ENCODE measurements around the gene CEP120.

- no peak for TF ChIP-seq CTCF (conservative IDR thresholded peaks at IDR 0.05; ENCODE audit: low read length)
- TF ChIP-seq EZH2phosphoT487 (IDR thresholded peaks at IDR 0.05; ENCODE audit: borderline replicate concordance): no peak
These were observed 71.4 kb downstream of the CEP120 start for GRCh38 chr5:123351820-123352219.
